ENCODE measurements around the gene EPHA3. TPM values are rescaled to one million over a fixed set of nuclear protein-coding genes. Genes with fewer than 3 reads are reported as not detected.

The EPHA3 gene
- polyA plus RNA-seq, 1 donor from 2014 or later = 33.0 TPM

GRCh38 chr3:89364314-89364713 is 256.9 kb downstream of the EPHA3 start:
- no peaks in the 10 kb centered on the region for H3K36me3 ChIP-seq (ENCODE audit: insufficient read depth, low read length)
- H3K27ac ChIP-seq (ENCODE audit: low read length) = no peak overlapping the region
- no peaks in the 10 kb centered on the region for H3K9me3 ChIP-seq (ENCODE audit: low read length)
- H3K4me3 ChIP-seq (ENCODE audit: low read length) = no peak overlapping the region
- no peaks in the 10 kb centered on the region for H4K20me1 ChIP-seq (ENCODE audit: insufficient read depth)
- H3K4me2 ChIP-seq (ENCODE audit: low read length) = no peak overlapping the region
- no peaks in the 10 kb centered on the region for H3K9me2 ChIP-seq (ENCODE audit: insufficient read depth, low read length)
- TF ChIP-seq, protein P1, sequence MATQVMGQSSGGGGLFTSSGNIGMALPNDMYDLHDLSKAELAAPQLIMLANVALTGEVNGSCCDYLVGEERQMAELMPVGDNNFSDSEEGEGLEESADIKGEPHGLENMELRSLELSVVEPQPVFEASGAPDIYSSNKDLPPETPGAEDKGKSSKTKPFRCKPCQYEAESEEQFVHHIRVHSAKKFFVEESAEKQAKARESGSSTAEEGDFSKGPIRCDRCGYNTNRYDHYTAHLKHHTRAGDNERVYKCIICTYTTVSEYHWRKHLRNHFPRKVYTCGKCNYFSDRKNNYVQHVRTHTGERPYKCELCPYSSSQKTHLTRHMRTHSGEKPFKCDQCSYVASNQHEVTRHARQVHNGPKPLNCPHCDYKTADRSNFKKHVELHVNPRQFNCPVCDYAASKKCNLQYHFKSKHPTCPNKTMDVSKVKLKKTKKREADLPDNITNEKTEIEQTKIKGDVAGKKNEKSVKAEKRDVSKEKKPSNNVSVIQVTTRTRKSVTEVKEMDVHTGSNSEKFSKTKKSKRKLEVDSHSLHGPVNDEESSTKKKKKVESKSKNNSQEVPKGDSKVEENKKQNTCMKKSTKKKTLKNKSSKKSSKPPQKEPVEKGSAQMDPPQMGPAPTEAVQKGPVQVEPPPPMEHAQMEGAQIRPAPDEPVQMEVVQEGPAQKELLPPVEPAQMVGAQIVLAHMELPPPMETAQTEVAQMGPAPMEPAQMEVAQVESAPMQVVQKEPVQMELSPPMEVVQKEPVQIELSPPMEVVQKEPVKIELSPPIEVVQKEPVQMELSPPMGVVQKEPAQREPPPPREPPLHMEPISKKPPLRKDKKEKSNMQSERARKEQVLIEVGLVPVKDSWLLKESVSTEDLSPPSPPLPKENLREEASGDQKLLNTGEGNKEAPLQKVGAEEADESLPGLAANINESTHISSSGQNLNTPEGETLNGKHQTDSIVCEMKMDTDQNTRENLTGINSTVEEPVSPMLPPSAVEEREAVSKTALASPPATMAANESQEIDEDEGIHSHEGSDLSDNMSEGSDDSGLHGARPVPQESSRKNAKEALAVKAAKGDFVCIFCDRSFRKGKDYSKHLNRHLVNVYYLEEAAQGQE (IDR thresholded peaks at IDR 0.05; ENCODE audit: borderline replicate concordance) = no peak
- TF ChIP-seq SMC3 (conservative IDR thresholded peaks at IDR 0.05; ENCODE audit: poor library complexity) (no peak), TAF1 (IDR thresholded peaks at IDR 0.05; ENCODE audit: low read depth) (no peak)
- H3K27me3 ChIP-seq (ENCODE audit: insufficient read depth, low read depth, low read length) = no peaks in the 10 kb centered on the region
- H3K79me2 ChIP-seq (replicated peaks; ENCODE audit: insufficient read depth, low read length) = no peaks in the 10 kb centered on the region
- no peak overlapping the region for H2AFZ ChIP-seq (ENCODE audit: low read depth, low read length)
- no peaks in the 10 kb centered on the region for H3F3A ChIP-seq (ENCODE audit: insufficient read depth, low read length, poor library complexity, severe bottlenecking)
- H3K9ac ChIP-seq (ENCODE audit: low read length) = no peak overlapping the region

DNA sequence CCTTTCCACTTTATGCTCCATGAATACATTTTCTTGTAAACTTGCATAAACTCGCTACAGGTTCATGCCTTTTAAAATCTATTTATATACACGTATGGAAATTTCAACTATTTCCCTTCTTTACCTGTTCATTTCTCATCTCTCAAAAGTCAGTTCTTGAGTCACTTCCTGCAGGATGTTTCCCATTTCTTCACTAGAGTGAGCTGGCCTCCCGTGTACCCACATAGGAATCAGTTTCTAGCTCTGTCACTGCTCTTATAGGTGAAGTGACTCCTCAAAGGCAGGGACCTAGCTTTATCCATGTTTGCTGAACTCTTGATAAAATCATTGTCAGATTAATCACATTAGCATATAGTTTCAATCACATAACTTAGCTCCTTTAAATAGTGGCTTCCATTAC is 259.7 kb downstream of the EPHA3 start:
- Histone ChIP-seq H3K9ac (ENCODE audit: low read length) (no peak overlapping the region), H2AFZ (ENCODE audit: low read depth, low read length) (no peak overlapping the region), H3F3A (ENCODE audit: insufficient read depth, low read length, poor library complexity, severe bottlenecking) (no peaks in the 10 kb centered on the region), H4K20me1 (ENCODE audit: insufficient read depth) (no peaks in the 10 kb centered on the region), H3K36me3 (ENCODE audit: insufficient read depth, low read length) (no peaks in the 10 kb centered on the region), H3K79me2 (replicated peaks; ENCODE audit: insufficient read depth, low read length) (no peaks in the 10 kb centered on the region), H3K4me3 (ENCODE audit: low read length) (no peak overlapping the region), H3K27me3 (ENCODE audit: insufficient read depth, low read depth, low read length) (no peaks in the 10 kb centered on the region), H3K4me2 (ENCODE audit: low read length) (no peak overlapping the region), H3K27ac (ENCODE audit: low read length) (no peak overlapping the region), H3K9me3 (ENCODE audit: low read length) (no peaks in the 10 kb centered on the region), H3K9me2 (ENCODE audit: insufficient read depth, low read length) (no peaks in the 10 kb centered on the region)
- TF ChIP-seq, protein P1 (IDR thresholded peaks at IDR 0.05; ENCODE audit: borderline replicate concordance) = no peak
- no peak for TF ChIP-seq RAD21 (conservative IDR thresholded peaks at IDR 0.05)
- no peak for TF ChIP-seq TAF1 (IDR thresholded peaks at IDR 0.05; ENCODE audit: low read depth)
- TF ChIP-seq MXI1 (conservative IDR thresholded peaks at IDR 0.05; ENCODE audit: poor library complexity, severe bottlenecking) = no peak
- TF ChIP-seq CTCF (IDR thresholded peaks at IDR 0.05; ENCODE audit: poor library complexity, severe bottlenecking) = no peak
- TF ChIP-seq POLR2AphosphoS5 (IDR thresholded peaks at IDR 0.05) = no peak
- no peak for TF ChIP-seq EZH2 (IDR thresholded peaks at IDR 0.05; ENCODE audit: borderline replicate concordance, insufficient read depth, low read length, poor library complexity, severe bottlenecking)
- no peak for TF ChIP-seq EP300 (conservative IDR thresholded peaks at IDR 0.05; ENCODE audit: poor library complexity, severe bottlenecking)
- TF ChIP-seq SMC3 (conservative IDR thresholded peaks at IDR 0.05; ENCODE audit: poor library complexity) = no peak
